NCI-H460 (cell line): Measurements from ENCODE around the gene FAF1. TPM values are rescaled to one million over a fixed set of nuclear protein-coding genes. Genes with fewer than 3 reads are reported as not detected.

ENCODE experiments used
- DNase-seq: peaks from one replicate; pipeline ENCODE4 v3.0.0-alpha.2; 2016; ENCODE audit warnings: low read depth; ENCODE audit errors: extremely low read depth
- total RNA-seq: library from RNA; depleted of rRNA; stranded (reverse); fragments of >200 nt; shearing (Covaris generic); gene quantifications from 2 replicates; pipeline ENCODE4 v1.2.3, GENCODE V29; 2014

FAF1 gene
- total RNA-seq, 1 experiment from 2014 or later, result 65.7 TPM

- no peak for DNase-seq
Measured at GRCh38 chr1:50659107-50659662, 300.9 kb downstream of the FAF1 start.

GRCh38 chr1:50658459-50659076 lies 301.5 kb downstream of the FAF1 start:
- DNase-seq, result no peak

DNA sequence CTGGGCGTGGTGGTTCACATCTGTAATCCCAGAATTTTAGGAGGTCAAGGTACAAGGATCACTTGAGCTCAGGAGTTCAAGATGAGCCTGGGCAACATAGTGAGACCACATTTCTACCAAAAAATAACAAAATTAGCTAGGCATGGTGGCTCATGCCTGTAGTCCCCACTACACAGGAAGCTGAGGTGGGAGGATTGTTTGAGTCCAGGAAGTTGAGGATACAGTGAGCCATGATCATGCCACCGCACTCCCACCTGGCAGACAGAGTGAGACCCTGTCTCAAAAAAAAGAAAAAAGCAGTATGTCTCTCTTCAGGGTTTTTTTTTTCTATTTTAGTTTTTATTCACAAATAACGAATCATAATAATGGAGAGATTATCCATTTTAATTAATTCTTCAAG lies 303.1 kb downstream of the FAF1 start:
- DNase-seq, result no peak

DNA sequence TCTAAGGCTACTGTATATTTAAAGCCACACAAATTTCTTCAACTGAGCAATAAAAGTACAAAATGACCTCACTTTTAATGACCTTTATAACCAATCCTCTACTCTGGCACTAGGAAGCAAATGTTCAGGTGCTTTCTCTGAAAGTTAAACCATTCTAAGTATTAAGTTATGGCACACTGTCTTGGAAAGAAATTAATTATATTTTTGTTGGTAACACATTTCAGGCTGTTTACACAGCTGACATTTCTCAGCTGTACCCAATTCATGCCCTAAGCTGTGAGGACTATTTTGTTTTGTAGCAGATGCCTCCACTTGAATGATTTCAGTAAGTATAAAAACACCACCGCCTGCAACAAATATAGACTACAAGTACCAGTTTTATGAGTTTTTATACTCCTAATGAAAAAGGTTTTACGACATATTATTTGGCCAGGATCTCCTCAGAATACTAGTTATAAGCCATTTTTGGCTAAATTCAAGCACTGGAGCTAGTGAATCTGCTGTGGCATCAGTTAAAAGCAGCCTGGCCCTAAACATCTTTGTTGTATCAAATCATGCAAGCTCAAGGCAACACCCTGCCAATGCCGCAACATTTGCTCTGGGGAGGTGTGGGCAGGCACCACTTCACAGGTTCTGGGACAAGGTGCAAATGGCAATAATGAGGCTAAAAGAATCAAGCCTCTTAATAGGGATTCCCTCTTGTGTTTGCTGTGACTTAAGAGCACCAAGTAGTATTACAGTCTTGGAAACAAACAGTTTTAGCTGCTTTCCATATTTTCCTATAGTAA lies 308.4 kb downstream of the FAF1 start:
- no peak for DNase-seq

- DNase-seq, result no peak
Measured at GRCh38 chr1:50646526-50646925, 313.5 kb downstream of the FAF1 start.

DNA sequence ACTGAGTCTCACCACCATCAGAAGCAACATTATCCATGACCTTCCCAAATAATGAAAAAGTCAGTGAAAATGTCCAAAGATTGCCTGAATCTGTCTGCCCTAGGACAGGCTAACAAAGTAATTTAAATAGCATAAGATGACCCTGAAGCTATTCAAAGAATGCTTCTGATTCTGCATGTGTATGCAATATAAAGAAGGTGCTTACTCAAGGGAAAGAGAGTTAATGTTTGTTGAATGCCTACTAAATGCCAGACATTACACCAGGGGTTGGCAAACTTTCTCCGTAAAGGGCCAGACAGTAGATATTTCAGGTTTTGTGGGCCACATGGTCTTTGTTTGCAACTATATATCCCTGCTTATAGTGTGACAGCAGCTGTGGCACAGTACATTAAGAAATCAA lies 314.9 kb downstream of the FAF1 start:
- DNase-seq, result no peak

DNA sequence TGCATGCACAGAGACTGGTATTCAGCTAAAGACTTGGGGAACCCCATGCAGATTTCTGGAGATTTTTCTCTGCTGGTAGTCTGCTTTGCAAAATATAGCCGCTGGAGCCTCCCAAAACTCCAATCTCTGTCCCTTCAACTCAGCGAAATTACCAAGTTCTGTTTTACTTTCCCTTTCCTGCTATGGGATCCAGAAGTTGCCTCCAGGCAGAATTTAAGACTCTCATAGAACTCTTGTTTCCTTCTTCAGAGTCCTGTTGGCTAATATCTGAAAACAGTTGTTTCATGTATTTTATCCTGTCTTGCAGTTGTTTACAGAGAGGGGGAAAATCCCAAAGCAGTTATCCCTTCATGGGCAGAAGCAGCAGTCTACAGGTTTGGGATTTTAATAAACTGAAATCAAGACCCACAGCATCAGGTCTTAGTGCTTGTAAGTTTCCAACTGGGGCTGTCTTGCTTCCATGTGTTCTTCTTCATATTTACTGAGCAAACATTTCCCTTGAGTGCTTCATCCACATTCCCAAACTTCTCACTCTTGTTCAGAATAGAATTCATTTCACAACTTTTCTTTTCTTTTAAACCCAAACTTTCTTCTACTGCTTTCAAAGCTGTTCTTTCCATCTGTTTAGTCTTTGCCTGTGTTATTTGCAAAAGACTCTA lies 315.5 kb downstream of the FAF1 start:
- DNase-seq, result no peak

DNA sequence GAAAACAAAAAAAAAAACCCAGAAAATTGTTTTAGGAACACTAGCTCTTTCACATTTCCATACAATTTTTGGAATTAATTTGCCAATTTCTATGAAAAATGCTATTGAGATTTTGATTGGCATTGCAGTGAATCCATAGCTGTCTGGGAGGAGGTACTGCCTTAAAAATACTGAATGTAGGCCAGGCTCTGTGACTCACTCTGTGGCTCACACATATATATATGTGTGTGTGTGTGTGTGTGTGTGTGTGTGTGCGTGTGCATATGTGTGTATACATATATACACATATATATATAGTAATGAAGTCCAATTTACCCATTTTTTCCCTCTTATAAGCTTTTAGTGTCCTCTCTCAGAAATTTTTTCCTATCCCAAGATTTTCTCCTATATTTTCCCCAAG lies 322.6 kb downstream of the FAF1 start:
- no peak for DNase-seq

- no peak for DNase-seq
Measured at GRCh38 chr1:50634251-50634650, 325.8 kb downstream of the FAF1 start.

GRCh38 chr1:50633465-50633864 lies 326.6 kb downstream of the FAF1 start:
- DNase-seq, result no peak

DNA sequence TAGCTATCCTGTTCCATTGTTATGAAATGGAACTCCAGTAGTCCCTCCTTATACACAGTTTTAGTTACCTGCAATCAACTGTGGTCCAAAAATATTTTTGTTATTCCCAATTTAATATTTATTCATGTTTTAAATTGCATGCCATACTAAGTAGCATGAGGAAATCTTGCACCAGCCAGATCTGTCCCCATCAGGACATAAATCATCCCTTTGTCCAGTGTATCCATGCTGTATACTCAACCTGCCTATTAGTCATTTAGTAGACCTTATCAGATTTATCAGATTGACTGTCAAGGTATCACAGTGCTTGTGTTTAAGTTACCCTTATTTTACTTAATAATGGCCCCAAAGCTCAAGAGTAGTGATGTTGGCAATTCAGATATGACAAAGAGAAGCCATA lies 328.9 kb downstream of the FAF1 start:
- DNase-seq, result no peak

GRCh38 chr1:50622259-50622658 lies 337.8 kb downstream of the FAF1 start:
- DNase-seq, result no peak

DNA sequence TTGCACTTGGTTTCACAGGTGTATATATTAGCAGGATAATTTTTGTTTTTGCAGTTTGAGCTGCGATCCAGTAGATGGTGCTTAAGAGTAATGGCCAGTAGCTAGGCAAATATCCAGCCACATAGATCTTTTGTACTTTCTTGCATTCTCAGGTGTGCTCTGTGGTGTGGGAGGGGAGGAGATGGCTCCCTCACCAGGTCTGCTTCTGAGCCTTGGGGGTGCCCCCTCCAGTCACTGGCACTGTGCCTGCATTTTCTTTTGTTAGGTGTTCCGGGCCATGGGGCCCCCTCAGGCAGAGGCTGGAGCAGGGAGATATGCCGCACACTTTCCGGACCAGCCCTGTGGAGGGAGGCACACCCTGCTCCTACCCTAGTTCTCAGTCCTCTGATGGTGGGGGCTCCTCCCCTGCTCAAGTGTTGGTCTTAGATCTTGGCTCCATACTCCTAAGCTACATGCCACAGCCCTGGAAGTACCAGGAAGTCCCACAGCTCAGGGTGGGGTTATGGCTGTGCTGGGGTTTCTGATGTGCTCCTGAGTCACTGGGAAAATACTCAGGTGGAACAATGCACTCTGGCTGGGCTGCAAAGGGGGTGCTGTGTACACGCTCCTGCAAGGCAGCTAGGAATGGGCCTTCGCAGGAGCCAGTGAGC lies 339.3 kb downstream of the FAF1 start:
- DNase-seq, result no peak

- DNase-seq, result no peak
Measured at GRCh38 chr1:50615036-50615750, 344.9 kb downstream of the FAF1 start.

DNA sequence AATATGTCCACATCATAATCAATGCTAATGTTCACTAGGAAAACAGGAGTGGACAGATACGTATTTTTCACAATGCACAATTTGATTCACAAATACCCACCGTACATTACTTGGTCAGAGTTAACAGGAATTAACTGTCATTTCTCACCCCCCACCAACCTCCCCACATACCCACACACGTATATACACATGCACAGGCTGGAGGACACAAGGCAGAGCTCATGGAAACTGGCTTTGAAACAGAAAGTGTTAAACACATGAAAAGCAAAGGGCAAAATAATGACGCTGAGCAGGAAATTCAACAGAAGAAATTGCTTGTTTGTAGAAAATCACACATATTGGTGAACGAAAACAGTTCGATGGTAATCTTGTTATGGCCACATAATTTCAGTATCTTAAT lies 348.4 kb downstream of the FAF1 start:
- DNase-seq, result no peak

DNA sequence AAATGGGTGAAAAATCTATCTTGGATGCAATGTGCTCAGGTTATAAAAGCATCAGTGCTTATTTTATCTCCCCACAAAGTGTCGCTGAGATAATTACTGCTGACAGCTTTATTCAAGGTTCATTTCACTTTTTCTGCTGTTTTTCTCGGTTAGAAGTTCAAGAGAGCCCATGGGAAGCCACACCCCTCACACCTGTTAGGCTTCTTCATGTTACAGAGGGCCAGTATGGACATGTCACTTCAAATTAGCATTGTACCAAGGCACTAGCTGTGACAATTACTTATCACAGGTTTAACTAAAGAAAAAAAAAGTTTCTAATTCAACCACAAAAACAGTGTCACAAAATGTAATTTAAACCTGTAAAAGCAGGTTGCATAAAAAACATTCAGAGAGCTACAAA lies 349.5 kb downstream of the FAF1 start:
- DNase-seq, result no peak

DNA sequence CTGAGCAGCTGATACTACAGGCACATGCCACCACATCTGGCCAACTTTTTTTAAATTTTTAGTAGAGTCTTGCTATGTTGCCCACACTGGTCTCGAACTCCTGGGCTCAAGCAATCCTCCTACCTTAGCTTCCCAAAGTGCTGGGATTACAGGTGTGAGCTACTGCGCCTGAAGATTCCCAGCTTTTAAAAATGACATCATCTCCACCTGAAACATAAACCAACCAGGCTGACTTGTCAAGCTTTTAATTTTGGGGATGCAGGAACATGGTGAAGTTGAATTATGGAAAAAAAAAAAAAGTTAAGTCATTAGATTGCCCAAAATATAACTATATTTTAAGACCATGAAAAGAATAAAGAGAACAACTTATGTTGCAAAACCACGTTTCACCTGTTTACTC lies 350.6 kb downstream of the FAF1 start:
- no peak for DNase-seq

DNA sequence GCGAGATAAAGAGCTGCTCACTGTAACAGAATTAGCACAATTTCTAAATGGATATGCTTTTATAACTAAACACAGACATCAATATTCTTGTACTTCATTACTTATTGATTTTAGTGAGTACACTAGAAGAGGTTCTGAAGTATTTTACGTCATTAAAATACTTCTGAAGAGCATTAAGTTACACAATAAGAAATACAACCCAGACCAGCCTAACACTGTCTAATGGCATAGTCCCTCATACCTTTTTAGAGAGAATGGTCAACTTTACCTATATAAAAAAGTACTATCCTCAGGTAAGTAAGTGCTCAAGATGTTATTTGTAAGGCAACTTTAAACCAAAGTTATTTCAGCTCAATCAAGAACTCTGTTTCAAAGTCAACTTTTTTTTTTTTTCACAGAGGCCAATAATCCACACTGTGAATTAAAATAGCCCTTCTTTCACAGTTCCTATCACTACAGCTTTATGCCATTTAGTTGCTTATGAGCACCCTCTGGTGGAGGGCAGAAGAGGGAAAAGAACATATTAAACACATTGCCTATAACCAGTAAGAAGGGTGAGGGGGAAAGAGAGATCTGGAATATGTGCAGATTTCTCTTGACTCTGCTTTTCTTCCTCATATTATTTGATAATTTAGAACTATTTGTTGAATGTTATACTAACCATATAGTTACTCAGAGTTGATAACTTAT lies 354.7 kb downstream of the FAF1 start:
- DNase-seq, result peak; percentile 32

GRCh38 chr1:50604580-50604979 lies 355.5 kb downstream of the FAF1 start:
- DNase-seq, result no peak
